HG02852 (cell line): ENCODE data around the gene MOB1B.
"Not testable (repeated sequence)": the region's sequence is repeated elsewhere in the genome, so short reads cannot be mapped to it uniquely, and the experiment has no call there.

Experiments
- ATAC-seq: cut with Tn5 transposase; IDR thresholded peaks from one replicate; pipeline ENCODE4 v1.9.1; 2021; ENCODE audit warnings: mild to moderate bottlenecking, moderate library complexity; ENCODE audit not compliant: unreplicated experiment

Gene MOB1B

GRCh38 chr4:71004281-71004851 lies 102.2 kb downstream of the MOB1B start:
- ATAC-seq: peak; percentile 35

GRCh38 chr4:71005025-71005424 lies 102.9 kb downstream of the MOB1B start:
- not testable (repeated sequence) for ATAC-seq

GRCh38 chr4:71006203-71006907 lies 104.2 kb downstream of the MOB1B start:
- peak; percentile 84 for ATAC-seq

GRCh38 chr4:71008196-71008595 lies 106.0 kb downstream of the MOB1B start:
- ATAC-seq: no peak

GRCh38 chr4:71009086-71009485 lies 106.9 kb downstream of the MOB1B start:
- no peak for ATAC-seq

DNA sequence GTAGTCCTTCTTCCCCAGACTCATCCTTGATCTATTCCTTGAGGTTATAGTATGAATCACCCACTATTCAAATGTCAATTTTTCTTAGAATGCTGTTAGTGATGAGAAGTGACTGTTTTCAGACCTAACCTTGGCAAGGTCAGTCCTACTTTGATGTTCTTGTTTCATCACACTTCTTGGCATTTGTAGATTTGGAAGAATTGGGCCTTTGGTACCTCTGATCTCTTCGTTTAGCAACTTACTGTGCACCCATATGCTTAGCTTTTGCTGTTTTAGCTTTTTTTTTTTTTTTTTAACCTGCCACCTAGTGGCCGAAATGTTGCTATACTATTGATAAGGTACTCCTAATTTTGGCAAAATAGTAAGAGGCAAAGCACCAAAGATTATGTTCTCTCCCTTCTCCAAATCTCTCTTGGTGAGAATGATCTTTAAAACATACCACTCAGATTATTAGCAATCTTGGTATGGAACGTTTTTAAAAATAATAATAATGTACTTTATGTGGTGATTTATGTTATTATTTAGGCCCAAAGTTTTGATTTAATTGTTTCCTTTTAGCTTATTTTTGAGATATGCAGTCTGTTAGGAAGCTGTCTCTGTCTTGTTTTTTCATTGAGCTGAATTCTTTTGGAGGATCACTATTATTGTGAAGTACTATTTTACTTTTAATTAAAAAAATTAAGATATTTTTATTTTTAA lies 107.9 kb downstream of the MOB1B start:
- ATAC-seq: peak; percentile 42

DNA sequence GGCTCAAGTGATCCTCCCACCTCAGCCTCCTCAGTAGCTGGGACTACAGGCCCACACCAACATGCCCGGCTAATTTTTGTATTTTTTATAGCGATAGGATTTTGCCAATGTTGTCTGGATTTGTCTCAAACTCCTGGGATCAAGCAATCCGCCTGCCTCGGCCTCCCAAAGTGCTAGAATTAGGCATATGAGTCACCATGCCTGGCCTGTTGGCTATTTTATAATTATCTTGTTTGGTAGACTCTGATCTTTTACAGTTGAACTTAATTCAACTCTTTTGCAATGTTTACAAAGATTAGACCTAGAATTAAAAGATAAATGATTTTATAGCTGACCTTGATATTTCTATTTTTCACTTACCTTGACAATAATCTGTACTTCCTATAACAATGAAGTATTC lies 109.3 kb downstream of the MOB1B start:
- no peak for ATAC-seq

DNA sequence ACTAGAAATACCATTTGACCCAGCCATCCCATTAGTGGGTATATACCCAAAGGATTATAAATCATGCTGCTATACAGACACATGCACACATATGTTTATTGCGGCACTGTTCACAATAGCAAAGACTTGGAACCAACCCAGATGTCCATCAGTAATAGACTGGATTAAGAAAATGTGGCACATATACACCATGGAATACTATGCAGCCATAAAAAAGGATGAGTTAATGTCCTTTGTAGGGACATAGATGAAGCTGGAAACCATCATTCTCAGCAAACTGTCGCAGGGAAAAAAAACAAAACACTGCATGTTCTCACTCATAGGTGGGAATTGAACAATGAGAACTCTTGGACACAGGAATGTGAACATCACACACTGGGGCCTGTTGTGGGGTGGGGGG lies 115.2 kb downstream of the MOB1B start:
- not testable (repeated sequence) for ATAC-seq

DNA sequence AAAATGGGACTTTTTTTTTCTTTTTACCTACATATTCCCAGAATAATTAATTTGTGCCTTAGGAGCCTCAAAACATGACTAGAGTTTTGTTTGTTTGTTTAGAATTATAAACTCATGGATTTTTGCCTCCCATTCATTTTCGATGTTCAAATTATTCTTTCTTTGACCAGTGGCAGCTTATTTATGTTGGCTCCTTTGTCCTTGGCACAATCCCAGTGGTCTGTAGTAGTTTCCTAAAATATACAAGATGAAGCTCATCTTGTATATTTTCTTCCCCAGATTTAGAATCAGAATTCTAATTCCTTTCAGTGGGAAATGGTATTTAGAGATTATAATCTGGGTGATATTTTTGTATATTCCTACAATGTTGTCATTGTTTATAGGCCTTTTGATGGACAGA lies 118.4 kb downstream of the MOB1B start:
- ATAC-seq: no peak

DNA sequence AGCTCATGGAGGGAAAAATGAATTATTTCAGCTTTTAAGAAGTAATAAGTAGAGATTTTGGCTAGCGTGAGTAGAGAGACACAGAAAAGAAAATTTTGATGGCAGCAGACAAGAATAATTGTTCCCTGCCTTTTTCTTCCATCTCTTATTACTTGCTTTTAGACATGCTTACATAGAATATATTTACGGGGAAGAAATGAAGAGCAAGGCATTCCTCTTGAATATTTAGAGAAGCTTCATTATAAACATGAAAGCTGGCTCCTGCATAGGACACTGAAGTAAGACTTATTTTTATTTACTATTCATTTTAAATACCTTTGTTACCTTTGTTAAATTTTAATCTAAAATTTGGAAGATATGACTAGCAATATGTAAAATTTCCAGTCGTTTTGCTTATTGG lies 123.5 kb downstream of the MOB1B start:
- no peak for ATAC-seq

DNA sequence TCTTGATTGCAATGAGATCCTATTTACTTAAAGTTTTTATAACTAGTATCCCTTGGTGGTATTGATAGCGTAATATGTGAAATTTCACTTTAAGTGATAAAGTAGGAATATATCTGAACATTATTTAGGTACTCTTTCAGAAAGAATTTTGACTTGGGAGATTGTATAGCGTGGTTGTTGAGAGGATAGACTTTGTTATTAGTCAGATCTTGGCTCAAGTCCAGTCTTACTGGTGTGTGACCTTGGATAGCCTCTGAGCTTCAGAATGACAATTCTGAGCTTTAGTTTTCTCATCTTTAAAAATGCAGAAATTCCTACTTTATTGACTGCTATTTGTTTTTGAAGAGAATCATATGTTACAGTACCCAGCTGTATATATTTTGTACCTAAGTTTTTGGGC lies 123.9 kb downstream of the MOB1B start:
- no peak for ATAC-seq

GRCh38 chr4:71027611-71028010 lies 125.4 kb downstream of the MOB1B start:
- ATAC-seq: no peak

GRCh38 chr4:71029504-71029903 lies 127.3 kb downstream of the MOB1B start:
- ATAC-seq: no peak

DNA sequence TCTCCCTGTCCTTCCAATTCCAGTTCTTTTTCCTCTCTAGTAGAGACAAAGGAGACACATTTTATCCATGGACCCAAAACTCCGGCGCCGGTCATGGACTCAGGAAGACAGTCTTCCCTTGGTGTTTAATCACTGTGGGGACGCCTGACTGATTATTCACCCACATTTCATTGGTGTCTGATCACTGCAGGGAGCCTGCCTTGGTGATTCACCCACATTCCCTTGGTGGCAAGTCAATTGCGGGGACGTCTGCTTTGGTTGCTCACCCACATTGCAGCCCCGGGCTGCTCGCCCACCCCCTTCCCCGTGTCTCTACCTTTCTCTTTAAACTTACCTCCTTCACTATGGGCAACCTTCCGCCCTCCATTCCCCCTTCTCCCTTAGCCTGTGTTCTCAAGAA lies 129.9 kb downstream of the MOB1B start:
- not testable (repeated sequence) for ATAC-seq
